Body of pancreas (tissue), 4 donors: ENCODE results near the gene MLLT10. TPM values are rescaled to one million over a fixed set of nuclear protein-coding genes. Genes with fewer than 3 reads are reported as not detected.

Experiments used
- ATAC-seq: fragments of 150-250 bp; one replicate; pipeline ENCODE4 v1.9.1; 2016
- DNase-seq, 4 donors: peaks; one replicate each; pipeline ENCODE4 v3.0.0-alpha.2; 2019
- H3K27ac ChIP-seq, 4 donors: fragments of 200-600 bp; sonication (generic); 1 replicate in 3 of 4; 2 replicates in 1 of 4; pipeline versions ENCODE4 v1.5.1 to v1.6.1; 2016 to 2019; ENCODE audit warnings: mild to moderate bottlenecking in 1 of 4, mixed read lengths in 1 of 4, moderate library complexity in 1 of 4
- H3K27me3 ChIP-seq, 2 donors: fragments of 200-600 bp; sonication (generic); one replicate each; pipeline ENCODE4 v1.6.0; 2016; ENCODE audit warnings: mild to moderate bottlenecking in 1 of 2
- H3K36me3 ChIP-seq, 2 donors: fragments of 200-600 bp; sonication (generic); replicated peaks in 1 of 2; 2 replicates each; pipeline ENCODE4 v1.5.1; 2016; ENCODE audit warnings: low read depth in 2 of 2; ENCODE audit not compliant: insufficient read depth in 1 of 2
- H3K4me1 ChIP-seq: fragments of 200-600 bp; sonication (generic); one replicate; pipeline ENCODE4 v1.6.0; 2016
- H3K4me3 ChIP-seq, 2 donors: fragments of 200-600 bp; sonication (generic); 1 replicate in 1 of 2; 2 replicates in 1 of 2; pipeline ENCODE4 v1.5.1; 2016 to 2019
- H3K9me3 ChIP-seq, 3 donors: fragments of 200-600 bp; sonication (generic); 1 replicate in 2 of 3; 2 replicates in 1 of 3; pipeline ENCODE4 v1.5.1; 2016
- POLR2A ChIP-seq, 3 donors: fragments of 450-650 bp; IDR thresholded peaks; one replicate each; pipeline ENCODE4 v1.6.1; 2016; ENCODE audit warnings: antibody characterized with exemption in 3 of 3, mild to moderate bottlenecking in 2 of 3
- WGBS, 2 donors: methylation state at CpG; one replicate each; pipeline ENCODE4 v1.1.5; 2017; 5-methylcytosine and 5-hydroxymethylcytosine counted together
- intact Hi-C: fragments of 100-400 bp; cut with DNase I; formaldehyde crosslinking; loops from one replicate; pipeline ENCODE4 v1.15.1; 2023
- total RNA-seq, 2 donors: library from RNA; depleted of rRNA; stranded (reverse); fragments of >200 nt; gene quantifications; one replicate each; pipeline ENCODE4 v1.1.0, GENCODE V29; 2016
- TF ChIP-seq, protein P1 (sequence below), 7 experiments: fragments of 450-650 bp in 4 of 7; fragments of 200-600 bp in 3 of 7; sonication (generic) in 3 of 7; IDR thresholded peaks; one replicate each; pipeline ENCODE4 v1.5.1; 2016 to 2019; ENCODE audit warnings: antibody characterized with exemption in 7 of 7

MLLT10 gene
- total RNA-seq, 2 donors from 2014 or later, result 23.7 to 30.1 TPM

DNA sequence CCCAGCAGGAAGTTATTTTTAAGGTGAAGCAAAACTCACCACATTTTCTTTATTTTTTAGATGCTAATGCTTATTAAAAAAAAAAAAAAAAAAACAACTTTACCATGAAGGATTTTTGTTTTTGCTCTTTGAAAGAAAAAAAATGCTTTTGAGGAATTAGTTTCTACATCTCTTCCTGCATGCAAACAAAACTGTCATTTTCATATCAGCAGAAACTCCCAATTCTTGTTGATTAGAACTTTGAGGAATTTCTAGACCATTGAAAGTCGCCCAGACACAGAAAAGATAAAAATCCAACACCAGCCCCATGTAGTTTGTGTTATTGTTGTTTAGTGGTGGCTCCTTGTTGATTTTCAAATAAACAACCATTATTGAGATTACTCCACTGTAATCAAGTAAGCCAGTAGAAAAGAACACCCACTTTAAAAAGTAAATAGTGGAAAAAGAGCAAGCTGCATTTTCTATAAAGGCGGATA, 22.9 kb upstream of the MLLT10 start:
- WGBS, 2 donors, result 87% methylated on average over 2 of the region's 2 CpGs
- intact Hi-C loops, result no loop called here

DNA sequence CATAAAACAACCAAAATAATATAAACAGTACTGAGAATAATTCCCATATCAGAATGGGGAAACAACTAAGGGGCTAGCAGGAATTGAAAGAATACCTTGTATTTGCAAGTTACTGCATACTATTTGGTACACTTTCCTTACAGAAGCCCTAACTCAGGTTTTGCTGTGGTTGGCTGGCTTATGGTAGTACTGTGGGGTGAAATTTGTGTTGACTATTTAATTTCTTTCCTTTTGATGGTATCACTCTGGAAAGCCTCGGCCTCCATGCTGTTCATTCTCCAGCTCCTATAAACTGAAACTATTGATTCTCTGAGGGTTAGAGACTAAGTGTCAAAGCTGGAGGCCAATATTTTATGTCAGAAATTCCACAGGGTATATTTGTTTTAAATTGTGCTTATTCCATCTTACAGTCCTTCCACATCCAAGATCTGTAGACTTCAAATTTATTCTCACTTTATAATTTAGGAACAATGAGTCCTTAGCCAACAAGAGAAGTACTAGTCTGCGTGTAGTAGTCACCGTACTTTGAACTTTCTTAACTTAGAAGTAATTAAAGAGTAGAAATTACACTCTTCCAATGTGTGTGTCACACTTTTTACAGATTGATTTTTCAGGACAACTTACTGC, 22.0 kb upstream of the MLLT10 start:
- ATAC-seq (no peak), DNase-seq (no peak)
- no peaks in the 10 kb centered on the region for H3K27me3 ChIP-seq
- no peak overlapping the region for H3K27ac ChIP-seq
- peaks cover 10% of the 10 kb centered on the region for H3K4me1 ChIP-seq
- no peak overlapping the region for H3K4me3 ChIP-seq
- TF ChIP-seq, protein P1, sequence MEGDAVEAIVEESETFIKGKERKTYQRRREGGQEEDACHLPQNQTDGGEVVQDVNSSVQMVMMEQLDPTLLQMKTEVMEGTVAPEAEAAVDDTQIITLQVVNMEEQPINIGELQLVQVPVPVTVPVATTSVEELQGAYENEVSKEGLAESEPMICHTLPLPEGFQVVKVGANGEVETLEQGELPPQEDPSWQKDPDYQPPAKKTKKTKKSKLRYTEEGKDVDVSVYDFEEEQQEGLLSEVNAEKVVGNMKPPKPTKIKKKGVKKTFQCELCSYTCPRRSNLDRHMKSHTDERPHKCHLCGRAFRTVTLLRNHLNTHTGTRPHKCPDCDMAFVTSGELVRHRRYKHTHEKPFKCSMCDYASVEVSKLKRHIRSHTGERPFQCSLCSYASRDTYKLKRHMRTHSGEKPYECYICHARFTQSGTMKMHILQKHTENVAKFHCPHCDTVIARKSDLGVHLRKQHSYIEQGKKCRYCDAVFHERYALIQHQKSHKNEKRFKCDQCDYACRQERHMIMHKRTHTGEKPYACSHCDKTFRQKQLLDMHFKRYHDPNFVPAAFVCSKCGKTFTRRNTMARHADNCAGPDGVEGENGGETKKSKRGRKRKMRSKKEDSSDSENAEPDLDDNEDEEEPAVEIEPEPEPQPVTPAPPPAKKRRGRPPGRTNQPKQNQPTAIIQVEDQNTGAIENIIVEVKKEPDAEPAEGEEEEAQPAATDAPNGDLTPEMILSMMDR (IDR thresholded peaks at IDR 0.05), result no peak
- TF ChIP-seq POLR2A (IDR thresholded peaks at IDR 0.05), result no peak
- intact Hi-C loops, result no loop called here
- no peaks in the 10 kb centered on the region for H3K36me3 ChIP-seq
- 90 to 94% methylated on average over 3 of the region's 3 CpGs for WGBS, 2 donors
- no peaks in the 10 kb centered on the region for H3K9me3 ChIP-seq

More for the DNA sequence above, 22.9 kb upstream of the MLLT10 start:
- TF ChIP-seq, protein P1 (IDR thresholded peaks at IDR 0.05), result no peak
- no peak for TF ChIP-seq POLR2A (IDR thresholded peaks at IDR 0.05)
- Histone ChIP-seq H3K4me3 (no peak overlapping the region), H3K4me1 (peaks cover 6% of the 10 kb centered on the region), H3K36me3 (no peaks in the 10 kb centered on the region), H3K27me3 (no peaks in the 10 kb centered on the region), H3K27ac (no peak overlapping the region), H3K9me3 (no peaks in the 10 kb centered on the region)
- ATAC-seq, result no peak
- no peak for DNase-seq

DNA sequence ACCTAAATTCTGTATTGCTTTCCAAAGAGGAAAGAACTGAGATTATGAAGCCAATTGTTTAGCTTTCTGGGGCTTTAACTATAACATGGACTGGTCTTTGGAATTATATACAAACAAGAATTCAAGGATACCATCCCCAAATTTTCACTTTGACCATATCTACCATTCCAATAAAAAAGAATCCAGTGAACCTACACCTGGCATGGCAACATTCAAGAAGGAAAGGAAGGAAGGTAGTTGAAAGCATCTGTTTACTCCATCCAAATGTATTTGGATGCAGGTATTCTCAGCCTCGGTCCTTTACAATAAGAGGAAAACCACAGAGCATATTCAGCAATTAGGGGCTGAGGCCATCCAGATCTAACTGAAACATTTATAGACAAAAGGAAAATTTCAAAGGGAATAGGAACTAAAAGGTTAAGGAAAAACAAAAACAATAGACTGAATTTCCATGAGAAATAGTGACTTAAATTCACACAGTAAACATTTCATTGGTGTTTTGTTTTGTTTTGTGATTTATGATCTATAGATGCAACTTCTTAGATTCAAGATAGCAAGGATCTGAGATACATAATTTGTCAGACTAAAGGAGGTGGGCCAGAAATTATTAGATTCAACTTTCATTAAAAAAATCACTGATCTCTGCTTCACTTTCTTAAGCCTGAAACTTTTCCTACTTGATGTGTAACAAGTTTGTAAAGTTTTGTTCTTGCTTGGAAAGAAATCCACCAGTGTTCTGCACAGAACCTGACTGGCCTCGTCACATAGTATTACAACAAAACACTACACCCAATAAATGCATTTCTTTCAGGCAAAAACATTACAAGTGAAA, 21.2 kb upstream of the MLLT10 start:
- Histone ChIP-seq H3K4me3 (no peak overlapping the region), H3K27ac (no peak overlapping the region), H3K36me3 (no peaks in the 10 kb centered on the region), H3K4me1 (peaks cover 16% of the 10 kb centered on the region), H3K9me3 (no peaks in the 10 kb centered on the region), H3K27me3 (no peaks in the 10 kb centered on the region)
- TF ChIP-seq POLR2A (IDR thresholded peaks at IDR 0.05), result no peak
- TF ChIP-seq, protein P1 (IDR thresholded peaks at IDR 0.05), result no peak
- DNase-seq (no peak), ATAC-seq (no peak)
- intact Hi-C loops, result no loop called here
- 91% methylated on average over 2 of the region's 2 CpGs for WGBS, 2 donors

DNA sequence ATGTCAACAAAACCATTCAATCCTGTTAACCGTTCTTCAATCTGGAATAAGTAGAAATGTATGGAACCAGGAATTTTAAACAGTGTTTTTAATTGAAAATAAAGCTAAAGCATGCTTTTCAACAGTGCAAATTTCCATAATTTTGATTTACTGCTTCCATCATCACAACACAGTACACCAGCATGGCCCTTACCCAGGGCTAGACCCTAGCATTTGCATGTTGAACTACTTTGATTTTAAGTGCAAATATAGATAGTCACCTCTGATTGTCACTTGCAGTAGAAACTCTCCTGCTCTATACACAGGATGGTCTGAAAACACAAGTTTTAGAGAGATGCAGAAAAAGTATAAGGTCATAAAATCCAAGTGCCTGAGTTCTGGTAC, 20.6 kb upstream of the MLLT10 start:
- WGBS, 2 donors, result 85 to 97% methylated on average over 1 of the region's 1 CpG
- H3K9me3 ChIP-seq, result no peaks in the 10 kb centered on the region
- H3K4me3 ChIP-seq, result no peak overlapping the region
- H3K36me3 ChIP-seq, result no peaks in the 10 kb centered on the region
- H3K27ac ChIP-seq, result no peak overlapping the region
- H3K4me1 ChIP-seq, result peaks cover 19% of the 10 kb centered on the region
- no peaks in the 10 kb centered on the region for H3K27me3 ChIP-seq
- TF ChIP-seq POLR2A (IDR thresholded peaks at IDR 0.05), result no peak
- TF ChIP-seq, protein P1 (IDR thresholded peaks at IDR 0.05), result no peak
- intact Hi-C loops, result no loop called here
- DNase-seq (no peak), ATAC-seq (no peak)
